Mesothelial cell of epicardium (in vitro differentiated cells): Measurements from ENCODE around the gene PACRG. TPM values are rescaled to one million over a fixed set of nuclear protein-coding genes. Genes with fewer than 3 reads are reported as not detected.

Experiments
- DNase-seq, 2 experiments: peaks; one replicate each; pipeline ENCODE4 v3.0.0; 2021; ENCODE audit warnings: low spot score in 2 of 2; ENCODE audit not compliant: unreplicated experiment in 2 of 2
- H3K27ac Mint-ChIP-seq: 2 replicates; pipeline ENCODE4 v1.8.0; 2021; ENCODE audit warnings: mixed read lengths
- H3K27me3 Mint-ChIP-seq: 2 replicates; pipeline ENCODE4 v1.8.0; 2021; ENCODE audit warnings: low read depth, mixed read lengths
- H3K36me3 Mint-ChIP-seq: 2 replicates; pipeline ENCODE4 v1.8.0; 2021; ENCODE audit warnings: mixed read lengths
- H3K4me1 Mint-ChIP-seq: 2 replicates; pipeline ENCODE4 v1.8.0; 2021; ENCODE audit warnings: mixed read lengths
- H3K4me3 Mint-ChIP-seq: 2 replicates; pipeline ENCODE4 v1.8.0; 2021; ENCODE audit warnings: mild to moderate bottlenecking, moderate library complexity, mixed read lengths
- H3K9me3 Mint-ChIP-seq: 2 replicates; pipeline ENCODE4 v1.8.0; 2021; ENCODE audit warnings: mixed read lengths
- total RNA-seq: library from RNA; stranded (reverse); gene quantifications from 3 replicates; pipeline ENCODE4 v1.2.1, GENCODE V29; 2021
- TF ChIP-seq, protein P1 (sequence below): fragments of 200-600 bp; sonication (generic); IDR thresholded peaks from one replicate; pipeline ENCODE4 v1.5.0; 2021; ENCODE audit warnings: antibody characterized with exemption; ENCODE audit not compliant: unreplicated experiment

Gene PACRG
- total RNA-seq, 1 donor from 2014 or later: 1.6 TPM

DNA sequence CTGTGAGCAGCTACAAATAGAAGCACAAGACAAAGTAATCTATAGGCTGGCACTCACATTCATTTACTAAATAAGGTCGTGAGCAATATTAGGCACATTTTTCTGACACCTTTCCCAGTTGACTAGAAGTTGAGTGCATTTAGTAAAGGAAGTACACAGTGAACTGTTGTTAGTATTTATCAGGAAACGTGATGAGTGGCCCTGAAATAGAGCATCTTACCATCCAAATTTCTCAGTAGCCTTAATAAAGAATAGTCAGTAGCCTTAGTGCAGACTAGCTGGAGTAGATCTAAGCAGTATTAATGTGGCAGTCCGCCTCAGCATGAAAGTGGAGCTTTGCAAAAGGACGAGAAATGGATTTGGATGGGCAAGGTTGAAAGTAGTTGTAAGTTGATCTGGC lies 481.2 kb downstream of the PACRG start:
- Mint-ChIP-seq H3K4me1 (no peaks in the 10 kb centered on the region), H3K27me3 (peaks cover 1% of the 10 kb centered on the region), H3K36me3 (peaks cover 4% of the 10 kb centered on the region), H3K27ac (no peak overlapping the region), H3K4me3 (no peak overlapping the region), H3K9me3 (peaks cover 43% of the 10 kb centered on the region)
- DNase-seq: no peak
- TF ChIP-seq, protein P1, sequence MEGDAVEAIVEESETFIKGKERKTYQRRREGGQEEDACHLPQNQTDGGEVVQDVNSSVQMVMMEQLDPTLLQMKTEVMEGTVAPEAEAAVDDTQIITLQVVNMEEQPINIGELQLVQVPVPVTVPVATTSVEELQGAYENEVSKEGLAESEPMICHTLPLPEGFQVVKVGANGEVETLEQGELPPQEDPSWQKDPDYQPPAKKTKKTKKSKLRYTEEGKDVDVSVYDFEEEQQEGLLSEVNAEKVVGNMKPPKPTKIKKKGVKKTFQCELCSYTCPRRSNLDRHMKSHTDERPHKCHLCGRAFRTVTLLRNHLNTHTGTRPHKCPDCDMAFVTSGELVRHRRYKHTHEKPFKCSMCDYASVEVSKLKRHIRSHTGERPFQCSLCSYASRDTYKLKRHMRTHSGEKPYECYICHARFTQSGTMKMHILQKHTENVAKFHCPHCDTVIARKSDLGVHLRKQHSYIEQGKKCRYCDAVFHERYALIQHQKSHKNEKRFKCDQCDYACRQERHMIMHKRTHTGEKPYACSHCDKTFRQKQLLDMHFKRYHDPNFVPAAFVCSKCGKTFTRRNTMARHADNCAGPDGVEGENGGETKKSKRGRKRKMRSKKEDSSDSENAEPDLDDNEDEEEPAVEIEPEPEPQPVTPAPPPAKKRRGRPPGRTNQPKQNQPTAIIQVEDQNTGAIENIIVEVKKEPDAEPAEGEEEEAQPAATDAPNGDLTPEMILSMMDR: no peak

DNA sequence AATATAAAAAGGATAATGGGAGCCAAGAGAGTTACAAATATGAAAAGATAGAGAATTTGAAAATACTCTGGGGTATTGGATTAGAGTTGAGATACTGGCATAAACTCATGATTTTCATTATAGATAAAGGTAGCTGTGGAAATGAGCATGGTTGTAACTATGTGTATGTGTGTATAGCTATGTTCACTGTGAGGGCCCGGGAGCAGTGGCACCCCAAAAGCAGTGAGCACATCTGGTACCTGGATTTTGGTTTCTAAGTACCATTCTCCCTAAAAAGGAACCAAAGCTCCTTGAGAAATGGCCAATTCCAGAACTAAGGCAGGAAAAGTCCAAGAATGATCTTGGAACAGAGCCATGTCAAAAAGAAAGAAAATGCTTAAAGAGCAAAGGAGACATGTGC lies 484.3 kb downstream of the PACRG start:
- H3K36me3 Mint-ChIP-seq: peaks cover 4% of the 10 kb centered on the region
- TF ChIP-seq, protein P1: no peak
- no peak for DNase-seq
- H3K27me3 Mint-ChIP-seq: no peaks in the 10 kb centered on the region
- no peak overlapping the region for H3K27ac Mint-ChIP-seq
- no peak overlapping the region for H3K4me3 Mint-ChIP-seq
- H3K4me1 Mint-ChIP-seq: no peaks in the 10 kb centered on the region
- peaks cover 36% of the 10 kb centered on the region for H3K9me3 Mint-ChIP-seq

GRCh38 chr6:163214259-163214658 lies 486.5 kb downstream of the PACRG start:
- DNase-seq: no peak
- H3K9me3 Mint-ChIP-seq: peaks cover 36% of the 10 kb centered on the region
- H3K4me3 Mint-ChIP-seq: no peak overlapping the region
- no peaks in the 10 kb centered on the region for H3K4me1 Mint-ChIP-seq
- no peak overlapping the region for H3K27ac Mint-ChIP-seq
- peaks cover 4% of the 10 kb centered on the region for H3K36me3 Mint-ChIP-seq
- TF ChIP-seq, protein P1: no peak
- H3K27me3 Mint-ChIP-seq: peaks cover 6% of the 10 kb centered on the region

DNA sequence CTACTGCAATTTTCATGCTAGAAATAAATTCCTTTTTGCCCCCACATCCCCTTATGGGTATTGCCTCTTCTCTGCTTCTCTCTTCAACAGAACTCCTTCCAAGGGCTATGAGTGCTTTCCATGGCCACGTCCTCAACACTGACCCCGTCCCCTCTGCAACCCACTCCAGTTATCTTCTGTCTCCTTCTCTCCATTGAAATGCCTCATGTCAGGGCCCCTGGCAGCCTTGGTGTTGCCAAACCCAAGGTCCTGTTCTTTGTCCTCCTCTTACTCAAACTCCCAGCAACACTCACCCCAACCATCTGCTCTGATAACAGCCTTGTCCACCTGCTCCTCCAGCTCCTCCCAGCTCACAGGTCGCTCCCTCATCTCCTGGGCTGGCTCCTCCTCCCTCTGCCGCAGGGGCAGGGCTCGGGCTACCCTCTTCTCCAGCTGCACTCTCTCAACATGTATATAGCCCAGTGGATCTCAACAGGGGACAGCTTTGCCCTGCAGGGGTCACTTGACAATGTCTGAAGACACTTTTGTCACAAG lies 490.7 kb downstream of the PACRG start:
- H3K36me3 Mint-ChIP-seq: no peaks in the 10 kb centered on the region
- no peak overlapping the region for H3K27ac Mint-ChIP-seq
- no peaks in the 10 kb centered on the region for H3K4me1 Mint-ChIP-seq
- TF ChIP-seq, protein P1: no peak
- peaks cover 11% of the 10 kb centered on the region for H3K27me3 Mint-ChIP-seq
- no peak for DNase-seq
- no peak overlapping the region for H3K4me3 Mint-ChIP-seq
- peaks cover 13% of the 10 kb centered on the region for H3K9me3 Mint-ChIP-seq

- H3K36me3 Mint-ChIP-seq: no peaks in the 10 kb centered on the region
- peaks cover 28% of the 10 kb centered on the region for H3K9me3 Mint-ChIP-seq
- H3K4me3 Mint-ChIP-seq: no peak overlapping the region
- no peaks in the 10 kb centered on the region for H3K27me3 Mint-ChIP-seq
- no peaks in the 10 kb centered on the region for H3K4me1 Mint-ChIP-seq
- TF ChIP-seq, protein P1: no peak
- no peak overlapping the region for H3K27ac Mint-ChIP-seq
- DNase-seq: no peak
Measured at GRCh38 chr6:163226181-163226835, 498.5 kb downstream of the PACRG start.
